ENCODE measurements around the gene CCRL2. TPM values are rescaled to one million over a fixed set of nuclear protein-coding genes. Genes with fewer than 3 reads are reported as not detected.

The CCRL2 gene, protein sequence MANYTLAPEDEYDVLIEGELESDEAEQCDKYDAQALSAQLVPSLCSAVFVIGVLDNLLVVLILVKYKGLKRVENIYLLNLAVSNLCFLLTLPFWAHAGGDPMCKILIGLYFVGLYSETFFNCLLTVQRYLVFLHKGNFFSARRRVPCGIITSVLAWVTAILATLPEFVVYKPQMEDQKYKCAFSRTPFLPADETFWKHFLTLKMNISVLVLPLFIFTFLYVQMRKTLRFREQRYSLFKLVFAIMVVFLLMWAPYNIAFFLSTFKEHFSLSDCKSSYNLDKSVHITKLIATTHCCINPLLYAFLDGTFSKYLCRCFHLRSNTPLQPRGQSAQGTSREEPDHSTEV
- total RNA-seq = under 1 TPM in 5 of 8 experiments, not detected in 3; 0.13 to 0.77 (median 0.50) TPM

DNA sequence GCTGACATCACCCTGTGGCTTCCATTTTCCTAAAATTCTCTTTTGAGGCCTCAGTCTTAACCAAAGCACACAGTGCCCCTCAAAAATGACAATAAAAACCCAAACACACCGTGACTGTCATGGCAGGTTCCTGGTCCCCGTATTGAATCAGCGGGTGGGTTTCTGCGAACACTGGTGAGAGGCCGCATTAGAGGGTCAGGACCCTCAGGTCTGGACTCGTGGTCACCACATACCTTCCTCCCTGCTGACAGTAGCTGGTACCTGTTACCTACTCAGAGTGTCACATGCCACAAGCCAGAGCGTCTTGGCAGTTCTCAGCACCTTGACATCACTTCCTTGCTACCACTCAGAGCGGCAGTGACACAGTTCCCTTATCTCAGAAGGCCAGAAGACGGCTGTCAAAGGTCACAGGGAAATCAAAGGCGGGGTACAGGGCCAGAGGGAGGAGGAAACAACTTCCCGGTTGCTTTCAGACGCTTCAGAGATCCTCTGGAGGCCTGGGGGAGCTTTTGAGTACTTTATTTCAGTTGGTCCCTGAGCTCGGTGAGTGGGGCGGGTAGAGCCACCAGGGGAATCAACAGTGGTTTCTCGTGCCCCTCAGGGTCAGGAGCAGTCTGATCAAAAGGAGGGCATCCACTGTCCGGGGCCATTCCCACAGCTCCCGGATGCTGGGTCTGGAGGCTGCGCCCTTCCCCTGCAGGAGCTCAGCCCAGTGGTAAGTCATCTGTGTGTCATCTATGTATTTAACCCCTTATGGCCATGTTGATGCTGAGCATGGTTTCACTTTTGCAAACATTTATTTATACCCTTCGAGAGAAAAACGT, at the start of gene CCRL2, which contains the start of gene CCR5AS:
Gene CCRL2, plus strand, starts transcription at position 472 of the 824 bp plus-strand sequence. CDS start 821 bp downstream, outside the sequence.
Gene CCR5AS, minus strand, starts transcription at position 279 of the 824 bp plus-strand sequence.
- no peak within 1 kb of the TSS for H3K4me3 ChIP-seq
- peak in 3 of 8 experiments; percentile 39 to 91 (median 89) for ATAC-seq (replicated peaks in 6 of 8)
- in situ Hi-C loops (cut with MboI; ENCODE audit: low pct_unique_long_range_greater_than_20kb in 2 of 9, low sequenced_read_pairs in 9 of 9, unreplicated experiment in 9 of 9) = no loop called here
- 47 to 100% (median 67%) methylated on average over 1 to 8 of the region's 20 CpGs for WGBS, 10 experiments
- H3K4me1 ChIP-seq (replicated peaks in 1 of 2) = no peaks in the 10 kb centered on the region
- no peak within 1 kb of the TSS for H3K27ac ChIP-seq

DNA sequence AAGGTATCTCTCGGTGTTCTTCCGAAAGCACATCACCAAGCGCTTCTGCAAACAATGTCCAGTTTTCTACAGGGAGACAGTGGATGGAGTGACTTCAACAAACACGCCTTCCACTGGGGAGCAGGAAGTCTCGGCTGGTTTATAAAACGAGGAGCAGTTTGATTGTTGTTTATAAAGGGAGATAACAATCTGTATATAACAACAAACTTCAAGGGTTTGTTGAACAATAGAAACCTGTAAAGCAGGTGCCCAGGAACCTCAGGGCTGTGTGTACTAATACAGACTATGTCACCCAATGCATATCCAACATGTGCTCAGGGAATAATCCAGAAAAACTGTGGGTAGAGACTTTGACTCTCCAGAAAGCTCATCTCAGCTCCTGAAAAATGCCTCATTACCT, 48.6 kb upstream of the CCRL2 start:
- no peak for ATAC-seq (replicated peaks in 6 of 8)
- no peaks in the 10 kb centered on the region for H3K4me1 ChIP-seq (replicated peaks in 1 of 2)
- H3K27ac ChIP-seq = no peak overlapping the region
- H3K4me3 ChIP-seq = no peak overlapping the region
- in situ Hi-C loops (cut with MboI; ENCODE audit: low pct_unique_long_range_greater_than_20kb in 2 of 9, low sequenced_read_pairs in 9 of 9, unreplicated experiment in 9 of 9) = loop anchor here in 2 of 9 experiments (25.0 kb wide), 2 partner anchors 271 to 421 kb away; partner anchors contain the start of gene CXCR6 (in 1 of the 2)
- 80 to 94% (median 91%) methylated on average over 1 to 5 of the region's 6 CpGs; no CpG with 5 or more reads in 2 of the 10 experiments for WGBS, 10 experiments

DNA sequence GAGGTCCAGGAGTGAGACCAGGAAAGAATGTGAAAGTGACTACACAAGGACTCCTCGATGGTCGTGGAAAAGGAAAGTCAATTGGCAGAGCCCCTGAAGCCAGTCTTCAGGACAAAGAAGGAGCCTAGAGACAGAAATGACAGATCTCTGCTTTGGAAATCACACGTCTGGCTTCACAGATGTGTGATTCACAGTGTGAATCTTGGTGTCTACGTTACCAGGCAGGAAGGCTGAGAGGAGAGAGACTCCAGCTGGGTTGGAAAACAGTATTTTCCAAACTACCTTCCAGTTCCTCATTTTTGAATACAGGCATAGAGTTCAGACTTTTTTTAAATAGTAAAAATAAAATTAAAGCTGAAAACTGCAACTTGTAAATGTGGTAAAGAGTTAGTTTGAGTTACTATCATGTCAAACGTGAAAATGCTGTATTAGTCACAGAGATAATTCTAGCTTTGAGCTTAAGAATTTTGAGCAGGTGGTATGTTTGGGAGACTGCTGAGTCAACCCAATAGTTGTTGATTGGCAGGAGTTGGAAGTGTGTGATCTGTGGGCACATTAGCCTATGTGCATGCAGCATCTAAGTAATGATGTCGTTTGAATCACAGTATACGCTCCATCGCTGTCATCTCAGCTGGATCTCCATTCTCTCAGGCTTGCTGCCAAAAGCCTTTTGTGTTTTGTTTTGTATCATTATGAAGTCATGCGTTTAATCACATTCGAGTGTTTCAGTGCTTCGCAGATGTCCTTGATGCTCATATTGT, 47.1 kb upstream of the CCRL2 start:
- 4 to 56% (median 30%) methylated on average over 1 to 10 of the region's 11 CpGs for WGBS, 10 experiments
- peak in 6 of 8 experiments; percentile 29 to 70 (median 56) for ATAC-seq (replicated peaks in 6 of 8)
- in situ Hi-C loops (cut with MboI; ENCODE audit: low pct_unique_long_range_greater_than_20kb in 2 of 9, low sequenced_read_pairs in 9 of 9, unreplicated experiment in 9 of 9) = loop anchor here in 2 of 9 experiments (10.0 to 25.0 kb wide), 3 partner anchors 145 to 423 kb away; partner anchors contain the start of gene CXCR6 (in 1 of the 2)
- no peak overlapping the region for H3K4me3 ChIP-seq
- no peaks in the 10 kb centered on the region for H3K4me1 ChIP-seq (replicated peaks in 1 of 2)
- H3K27ac ChIP-seq = no peak overlapping the region

DNA sequence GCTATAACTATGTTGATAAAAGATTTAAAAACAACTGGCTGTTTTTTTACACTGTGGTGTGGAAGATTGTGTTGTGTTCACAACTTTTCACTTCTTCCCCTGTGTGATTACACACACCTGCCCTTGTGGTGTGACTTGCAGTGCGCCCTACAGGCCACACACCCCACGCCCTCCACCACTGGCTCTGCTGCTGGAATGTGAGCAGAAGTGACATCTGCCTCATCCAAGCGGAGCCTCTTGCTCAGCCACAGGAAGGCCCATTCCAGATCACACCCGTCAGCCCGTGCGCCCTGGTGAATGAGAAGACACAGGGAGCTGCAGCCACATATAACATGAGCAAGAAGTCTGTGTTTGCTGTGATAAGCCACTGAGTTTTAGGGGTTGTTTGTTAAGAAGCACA, 46.2 kb upstream of the CCRL2 start:
- ATAC-seq (replicated peaks in 6 of 8) = peak in 6 of 8 experiments; percentile 7 to 55 (median 41)
- Histone ChIP-seq H3K4me1 (replicated peaks in 1 of 2) (no peaks in the 10 kb centered on the region), H3K27ac (no peak overlapping the region), H3K4me3 (no peak overlapping the region)
- 0 to 100% (median 87%) methylated on average over 1 to 6 of the region's 6 CpGs; no CpG with 5 or more reads in 5 of the 10 experiments for WGBS, 10 experiments
- in situ Hi-C loops (cut with MboI; ENCODE audit: low pct_unique_long_range_greater_than_20kb in 2 of 9, low sequenced_read_pairs in 9 of 9, unreplicated experiment in 9 of 9) = loop anchor here in 2 of 9 experiments (10.0 to 25.0 kb wide), 3 partner anchors 146 to 424 kb away; partner anchors contain the start of gene CXCR6 (in 1 of the 2)

DNA sequence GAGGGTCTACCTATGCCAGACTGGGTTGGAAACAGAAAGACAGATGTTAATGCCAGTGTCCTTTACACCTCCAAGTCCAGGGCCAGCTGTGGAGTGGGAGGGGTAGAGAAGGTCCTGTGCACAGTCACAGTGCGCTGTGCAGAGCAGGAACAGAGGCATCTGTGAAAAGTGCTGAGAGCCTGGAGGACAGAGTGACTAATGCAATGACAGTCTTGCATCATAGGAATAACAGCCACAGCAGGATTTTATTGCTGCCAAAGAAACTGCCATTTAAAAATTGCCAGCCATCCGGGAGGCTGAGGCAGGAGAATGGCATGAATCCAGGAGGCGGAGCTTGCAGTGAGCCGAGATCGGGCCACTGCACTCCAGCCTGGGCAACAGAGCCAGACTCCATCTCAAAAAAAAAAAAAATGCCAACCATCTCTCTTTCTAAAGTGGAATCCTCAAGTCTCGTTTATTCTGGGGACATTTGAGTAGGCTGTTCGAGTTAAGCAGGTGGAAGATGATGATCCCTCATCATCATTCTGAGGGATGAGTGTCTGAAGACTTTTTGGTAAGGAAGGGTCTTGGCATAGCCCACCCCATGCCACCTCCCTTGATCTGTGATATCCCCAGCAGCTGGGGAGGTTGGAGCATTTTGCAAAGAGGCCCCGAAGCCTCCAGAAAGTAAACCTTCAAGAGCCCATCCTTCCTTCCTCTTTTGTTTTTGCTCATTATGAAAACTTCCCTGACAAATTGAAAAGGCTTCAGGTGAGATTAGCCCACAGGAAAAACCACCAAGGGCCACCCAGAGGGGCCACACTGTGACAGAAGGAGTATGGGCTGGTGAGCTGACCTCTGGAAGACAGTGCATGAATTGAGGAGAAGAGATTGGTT, 45.4 kb upstream of the CCRL2 start:
- H3K4me3 ChIP-seq = no peak overlapping the region
- in situ Hi-C loops (cut with MboI; ENCODE audit: low pct_unique_long_range_greater_than_20kb in 2 of 9, low sequenced_read_pairs in 9 of 9, unreplicated experiment in 9 of 9) = loop anchor here in 2 of 9 experiments (10.0 to 25.0 kb wide), 3 partner anchors 147 to 424 kb away; partner anchors contain the start of gene CXCR6 (in 1 of the 2)
- no peak overlapping the region for H3K27ac ChIP-seq
- no peaks in the 10 kb centered on the region for H3K4me1 ChIP-seq (replicated peaks in 1 of 2)
- 19 to 100% (median 62%) methylated on average over 1 to 6 of the region's 8 CpGs; no CpG with 5 or more reads in 2 of the 10 experiments for WGBS, 10 experiments
- peak in 7 of 8 experiments; percentile 53 to 96 (median 91) for ATAC-seq (replicated peaks in 6 of 8)

DNA sequence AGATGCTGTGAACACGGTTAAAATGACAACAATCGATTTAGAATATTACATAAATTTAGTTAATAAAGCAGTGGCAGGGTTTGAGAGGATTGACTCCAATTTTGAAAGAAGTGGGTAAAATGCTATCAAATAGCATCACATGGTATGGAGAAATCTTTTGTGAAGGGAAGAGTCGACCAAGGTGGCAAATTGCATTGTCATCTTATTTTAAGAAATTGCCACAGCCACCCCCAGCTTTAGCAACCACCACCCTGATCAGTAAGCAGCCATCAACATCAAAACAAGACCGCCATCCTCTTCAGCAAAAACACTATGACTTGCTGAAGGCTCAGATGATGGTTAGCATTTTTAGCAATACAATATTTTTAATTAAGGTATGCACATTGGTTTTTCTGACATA, 42.0 kb upstream of the CCRL2 start:
- Histone ChIP-seq H3K4me1 (replicated peaks in 1 of 2) (no peaks in the 10 kb centered on the region), H3K4me3 (no peak overlapping the region), H3K27ac (no peak overlapping the region)
- 0 to 100% (median 56%) methylated on average over 1 to 4 of the region's 4 CpGs; no CpG with 5 or more reads in 1 of the 10 experiments for WGBS, 10 experiments
- ATAC-seq (replicated peaks in 6 of 8) = no peak
- in situ Hi-C loops (cut with MboI; ENCODE audit: low pct_unique_long_range_greater_than_20kb in 2 of 9, low sequenced_read_pairs in 9 of 9, unreplicated experiment in 9 of 9) = loop anchor here in 2 of 9 experiments (10.0 to 25.0 kb wide), 3 partner anchors 150 to 428 kb away; partner anchors contain the start of gene CXCR6 (in 1 of the 2)

DNA sequence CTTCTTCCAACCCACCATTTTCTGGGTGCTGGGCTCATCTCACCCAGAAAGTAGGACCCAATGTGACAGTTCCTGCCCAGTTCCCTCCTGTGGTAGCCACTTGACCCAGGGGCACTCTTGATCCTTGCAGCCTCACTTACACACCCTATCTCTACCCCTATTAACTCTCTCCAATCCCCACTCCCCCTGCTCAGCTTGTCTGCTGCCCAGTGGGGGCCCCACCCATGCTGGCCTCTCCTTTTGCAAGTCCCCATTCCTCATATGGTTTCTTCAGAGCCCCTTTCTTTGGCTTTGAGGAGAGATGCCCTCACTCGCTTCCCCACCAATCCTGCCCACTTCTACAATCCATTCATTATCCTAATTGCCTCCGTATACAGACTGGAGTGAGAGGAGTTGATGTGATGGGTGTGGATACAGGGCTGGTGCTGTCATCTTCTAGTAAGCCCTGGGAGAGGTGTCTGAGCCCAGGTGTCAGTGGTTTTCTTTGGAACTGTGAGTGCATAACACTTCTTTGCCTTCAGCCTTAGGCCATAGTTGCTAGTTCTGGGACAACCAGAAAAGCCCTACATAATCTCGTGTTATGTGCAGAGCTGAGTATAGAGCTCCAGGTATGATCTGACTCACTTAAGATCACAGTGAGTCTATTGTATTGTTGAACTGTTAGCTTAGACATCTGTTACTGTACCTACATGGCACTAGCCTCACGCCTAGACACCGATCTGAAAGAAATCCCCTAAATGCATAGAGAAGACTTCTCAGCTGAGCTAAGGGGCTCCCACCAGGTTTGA, 41.1 kb upstream of the CCRL2 start:
- in situ Hi-C loops (cut with MboI; ENCODE audit: low pct_unique_long_range_greater_than_20kb in 2 of 9, low sequenced_read_pairs in 9 of 9, unreplicated experiment in 9 of 9) = loop anchor here in 2 of 9 experiments (10.0 to 25.0 kb wide), 3 partner anchors 151 to 429 kb away; partner anchors contain the start of gene CXCR6 (in 1 of the 2)

DNA sequence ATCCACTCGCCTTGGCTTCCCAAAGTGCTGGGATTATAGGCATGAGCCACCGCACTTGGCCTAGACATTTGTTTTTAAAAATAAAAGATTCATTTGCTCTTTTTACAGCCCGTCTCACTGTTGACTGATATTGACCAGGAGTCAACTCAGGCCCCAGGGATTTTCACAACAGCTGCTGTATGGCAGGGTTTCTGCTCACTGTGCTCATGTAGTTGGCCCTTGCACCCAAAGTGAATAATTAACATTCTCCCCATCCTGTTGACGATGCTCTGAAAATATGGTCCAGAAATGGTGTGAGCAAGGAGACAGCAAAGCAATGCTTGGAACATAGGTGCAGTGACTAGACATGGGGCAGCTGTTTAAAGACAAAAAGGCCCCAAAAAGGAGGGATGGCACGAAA, 39.2 kb upstream of the CCRL2 start:
- Histone ChIP-seq H3K4me3 (no peak overlapping the region), H3K4me1 (replicated peaks in 1 of 2) (no peaks in the 10 kb centered on the region), H3K27ac (no peak overlapping the region)
- in situ Hi-C loops (cut with MboI; ENCODE audit: low pct_unique_long_range_greater_than_20kb in 2 of 9, low sequenced_read_pairs in 9 of 9, unreplicated experiment in 9 of 9) = loop anchor here in 2 of 9 experiments (10.0 to 25.0 kb wide), 3 partner anchors 153 to 431 kb away; partner anchors contain the start of gene CXCR6 (in 1 of the 2)
- ATAC-seq (replicated peaks in 6 of 8) = no peak
- WGBS, 10 experiments = 50 to 100% (median 80%) methylated on average over 1 to 3 of the region's 5 CpGs; no CpG with 5 or more reads in 1 of the 10 experiments

More for the DNA sequence above, 41.1 kb upstream of the CCRL2 start:
- 0 to 100% (median 62%) methylated on average over 1 to 3 of the region's 5 CpGs; no CpG with 5 or more reads in 3 of the 10 experiments for WGBS, 10 experiments
- Histone ChIP-seq H3K27ac (no peak overlapping the region), H3K4me1 (replicated peaks in 1 of 2) (no peaks in the 10 kb centered on the region), H3K4me3 (no peak overlapping the region)
- ATAC-seq (replicated peaks in 6 of 8) = no peak

DNA sequence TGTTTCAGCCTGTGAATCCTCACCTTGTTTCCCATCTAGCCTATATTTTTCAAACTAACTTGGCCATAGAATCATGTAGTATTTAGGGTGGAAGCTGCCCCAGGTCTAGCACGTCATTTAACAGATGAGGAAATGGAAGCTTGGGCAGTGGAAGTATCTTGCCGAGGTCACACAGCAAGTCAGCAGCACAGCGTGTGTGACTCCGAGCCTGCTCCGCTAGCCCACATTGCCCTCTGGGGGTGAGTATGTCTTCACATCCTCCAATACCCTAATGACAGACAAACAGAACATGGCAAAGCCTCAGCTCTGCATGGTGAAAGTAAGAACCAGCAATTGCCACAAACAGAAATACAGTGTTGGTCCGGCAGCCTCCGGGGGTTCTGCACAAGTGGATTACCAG, 38.5 kb upstream of the CCRL2 start:
- WGBS, 10 experiments = 63 to 100% (median 80%) methylated on average over 2 to 7 of the region's 7 CpGs; no CpG with 5 or more reads in 3 of the 10 experiments
- in situ Hi-C loops (cut with MboI; ENCODE audit: low pct_unique_long_range_greater_than_20kb in 2 of 9, low sequenced_read_pairs in 9 of 9, unreplicated experiment in 9 of 9) = loop anchor here in 2 of 9 experiments (10.0 to 25.0 kb wide), 3 partner anchors 154 to 431 kb away; partner anchors contain the start of gene CXCR6 (in 1 of the 2)
- Histone ChIP-seq H3K4me3 (no peak overlapping the region), H3K27ac (no peak overlapping the region), H3K4me1 (replicated peaks in 1 of 2) (no peaks in the 10 kb centered on the region)
- peak in 1 of 8 experiments; percentile 64 for ATAC-seq (replicated peaks in 6 of 8)

DNA sequence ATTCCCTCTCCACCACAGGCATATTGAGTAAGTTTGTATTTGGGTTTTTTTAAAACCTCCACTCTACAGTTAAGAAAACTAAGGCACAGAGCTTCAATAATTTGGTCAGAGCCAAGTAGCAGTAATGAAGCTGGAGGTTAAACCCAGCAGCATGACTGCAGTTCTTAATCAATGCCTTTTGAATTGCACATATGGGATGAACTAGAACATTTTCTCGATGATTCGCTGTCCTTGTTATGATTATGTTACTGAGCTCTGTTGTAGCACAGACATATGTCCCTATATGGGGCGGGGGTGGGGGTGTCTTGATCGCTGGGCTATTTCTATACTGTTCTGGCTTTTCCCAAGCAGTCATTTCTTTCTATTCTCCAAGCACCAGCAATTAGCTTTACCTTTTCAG, 37.9 kb upstream of the CCRL2 start:
- Histone ChIP-seq H3K27ac (no peak overlapping the region), H3K4me3 (no peak overlapping the region), H3K4me1 (replicated peaks in 1 of 2) (no peaks in the 10 kb centered on the region)
- WGBS, 10 experiments = 0 to 92% (median 48%) methylated on average over 1 to 4 of the region's 4 CpGs; no CpG with 5 or more reads in 4 of the 10 experiments
- in situ Hi-C loops (cut with MboI; ENCODE audit: low pct_unique_long_range_greater_than_20kb in 2 of 9, low sequenced_read_pairs in 9 of 9, unreplicated experiment in 9 of 9) = loop anchor here in 2 of 9 experiments (10.0 to 25.0 kb wide), 3 partner anchors 154 to 432 kb away; partner anchors contain the start of gene CXCR6 (in 1 of the 2)
- ATAC-seq (replicated peaks in 6 of 8) = peak in 2 of 8 experiments; percentile 61 to 65

Measured in motor neuron (in vitro differentiated cells).